GM13976 (cell line): ENCODE results near the gene AMBRA1.

Source experiments
- DNase-seq: peaks from one replicate; pipeline ENCODE4 v3.0.0; 2012; ENCODE audit warnings: low spot score
- CTCF ChIP-seq: IDR thresholded peaks from 2 replicates; pipeline ENCODE4 v1.5.1; 2012; ENCODE audit warnings: borderline replicate concordance, mild to moderate bottlenecking; ENCODE audit not compliant: insufficient read depth; ENCODE audit errors: extremely low read depth, missing control alignments, control extremely low read depth
- in situ Hi-C: fragments of 300-500 bp; cut with MboI; formaldehyde crosslinking; loops from one replicate; pipeline ENCODE4 v1.12.0; 2022; ENCODE audit warnings: low sequenced_read_pairs, mixed read lengths, inconsistent platforms; ENCODE audit not compliant: unreplicated experiment

AMBRA1 gene

GRCh38 chr11:46391186-46391577, 202.6 kb downstream of the AMBRA1 start:
- in situ Hi-C loops, result no loop called here

GRCh38 chr11:46390331-46391171, 203.3 kb downstream of the AMBRA1 start:
- in situ Hi-C loops, result no loop called here
- DNase-seq, result no peak
- TF ChIP-seq CTCF, result no peak

More at GRCh38 chr11:46391186-46391577, 202.6 kb downstream of the AMBRA1 start:
- DNase-seq, result no peak
- TF ChIP-seq CTCF, result no peak

- in situ Hi-C loops, result no loop called here
- TF ChIP-seq CTCF, result peak; percentile 96
- peak; percentile 89 for DNase-seq
Observed at GRCh38 chr11:46389450-46390330, 204.1 kb downstream of the AMBRA1 start.

GRCh38 chr11:46388619-46389449, 205.0 kb downstream of the AMBRA1 start:
- DNase-seq, result no peak
- in situ Hi-C loops, result no loop called here
- TF ChIP-seq CTCF, result no peak

GRCh38 chr11:46387919-46388618, 205.8 kb downstream of the AMBRA1 start:
- DNase-seq, result no peak
- no peak for TF ChIP-seq CTCF
- in situ Hi-C loops, result no loop called here
